ENCODE results near the gene SLC7A1.

DNA sequence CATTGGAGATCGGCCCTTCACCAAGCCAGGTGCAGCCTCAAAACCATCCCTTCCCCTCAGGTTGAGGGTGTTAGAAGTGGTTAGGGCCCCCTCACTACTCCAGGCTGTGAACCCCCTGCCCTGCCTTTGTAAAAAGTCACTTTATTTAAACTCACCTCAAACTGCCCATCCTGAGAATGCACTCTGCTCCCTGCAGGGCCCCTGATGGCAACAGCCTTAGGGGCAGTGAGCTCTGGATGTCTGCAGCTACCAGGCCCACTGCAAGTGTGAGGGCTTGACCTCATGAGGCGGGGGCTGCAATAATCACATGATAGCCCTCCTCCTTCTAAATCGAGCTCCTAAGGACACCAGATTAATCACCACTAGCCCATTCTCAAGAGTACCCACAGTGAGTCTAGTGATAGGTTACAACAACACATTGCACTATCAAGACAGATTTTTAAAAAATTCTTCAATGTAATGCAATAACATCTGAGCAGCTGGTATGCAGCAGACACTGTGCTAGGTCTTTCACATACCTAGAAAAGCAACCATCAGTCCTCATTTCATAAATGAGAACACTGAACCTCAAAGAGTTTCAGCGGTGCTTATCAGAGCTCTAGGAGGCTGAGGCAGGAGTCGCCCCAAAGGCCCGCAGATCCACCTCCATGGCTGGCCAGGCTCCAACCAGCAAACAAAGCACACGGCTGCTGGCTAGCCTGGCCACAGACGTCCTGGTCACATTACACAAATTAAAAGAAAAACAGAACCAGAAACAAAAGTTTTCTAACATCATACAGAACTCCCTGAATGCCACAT is 26.0 kb downstream of the SLC7A1 start:
- TF ChIP-seq, protein P1, sequence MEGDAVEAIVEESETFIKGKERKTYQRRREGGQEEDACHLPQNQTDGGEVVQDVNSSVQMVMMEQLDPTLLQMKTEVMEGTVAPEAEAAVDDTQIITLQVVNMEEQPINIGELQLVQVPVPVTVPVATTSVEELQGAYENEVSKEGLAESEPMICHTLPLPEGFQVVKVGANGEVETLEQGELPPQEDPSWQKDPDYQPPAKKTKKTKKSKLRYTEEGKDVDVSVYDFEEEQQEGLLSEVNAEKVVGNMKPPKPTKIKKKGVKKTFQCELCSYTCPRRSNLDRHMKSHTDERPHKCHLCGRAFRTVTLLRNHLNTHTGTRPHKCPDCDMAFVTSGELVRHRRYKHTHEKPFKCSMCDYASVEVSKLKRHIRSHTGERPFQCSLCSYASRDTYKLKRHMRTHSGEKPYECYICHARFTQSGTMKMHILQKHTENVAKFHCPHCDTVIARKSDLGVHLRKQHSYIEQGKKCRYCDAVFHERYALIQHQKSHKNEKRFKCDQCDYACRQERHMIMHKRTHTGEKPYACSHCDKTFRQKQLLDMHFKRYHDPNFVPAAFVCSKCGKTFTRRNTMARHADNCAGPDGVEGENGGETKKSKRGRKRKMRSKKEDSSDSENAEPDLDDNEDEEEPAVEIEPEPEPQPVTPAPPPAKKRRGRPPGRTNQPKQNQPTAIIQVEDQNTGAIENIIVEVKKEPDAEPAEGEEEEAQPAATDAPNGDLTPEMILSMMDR (IDR thresholded peaks at IDR 0.05; ENCODE audit: insufficient read depth, low read length, poor library complexity, severe bottlenecking): no peak
- TF ChIP-seq EZH2phosphoT487 (conservative IDR thresholded peaks at IDR 0.05; ENCODE audit: low read length): no peak
